Stomach (tissue), 4 donors: ENCODE measurements around the gene BID.

Experiments
- POLR2A ChIP-seq, 4 donors: fragments of 450-650 bp; IDR thresholded peaks; one replicate each; pipeline ENCODE4 v1.6.1; 2016; ENCODE audit warnings: antibody characterized with exemption in 4 of 4, control low read depth in 2 of 4, mild to moderate bottlenecking in 1 of 4, moderate library complexity in 1 of 4
- POLR2AphosphoS5 ChIP-seq, 3 donors: sonication (generic); formaldehyde crosslinking; IDR thresholded peaks; one replicate each; pipeline ENCODE4 v1.6.1; 2016; ENCODE audit warnings: antibody characterized with exemption in 3 of 3
- TF ChIP-seq, protein P1 (sequence below), 7 experiments: fragments of 450-650 bp in 4 of 7; fragments of 200-600 bp in 3 of 7; sonication (generic) in 3 of 7; IDR thresholded peaks; one replicate each; pipeline ENCODE4 v1.5.1; 2016 to 2019; ENCODE audit warnings: antibody characterized with exemption in 7 of 7, control low read depth in 2 of 7, mild to moderate bottlenecking in 1 of 7

DNA sequence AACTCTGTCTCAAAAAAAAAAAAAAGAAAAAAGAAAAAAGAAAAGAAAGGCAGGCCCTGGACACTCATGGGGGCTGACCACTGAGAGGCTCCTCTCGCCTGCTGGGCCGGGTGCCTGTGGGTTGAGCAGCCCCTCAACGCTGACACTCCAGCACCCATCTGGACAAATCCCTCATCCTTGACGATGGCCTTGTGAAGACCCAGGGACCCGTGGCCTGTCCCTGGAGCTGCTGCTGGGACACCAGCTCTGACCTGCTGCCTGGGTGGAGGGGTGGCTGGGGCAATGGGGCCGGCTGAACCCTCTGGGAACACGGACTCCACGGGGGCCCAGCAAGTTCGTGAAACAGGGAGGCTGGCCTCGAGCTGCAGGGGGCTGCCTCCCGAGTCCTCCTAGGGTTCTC lies 10.5 kb upstream of the BID start:
- no peak for TF ChIP-seq POLR2A (IDR thresholded peaks at IDR 0.05)
- TF ChIP-seq, protein P1, sequence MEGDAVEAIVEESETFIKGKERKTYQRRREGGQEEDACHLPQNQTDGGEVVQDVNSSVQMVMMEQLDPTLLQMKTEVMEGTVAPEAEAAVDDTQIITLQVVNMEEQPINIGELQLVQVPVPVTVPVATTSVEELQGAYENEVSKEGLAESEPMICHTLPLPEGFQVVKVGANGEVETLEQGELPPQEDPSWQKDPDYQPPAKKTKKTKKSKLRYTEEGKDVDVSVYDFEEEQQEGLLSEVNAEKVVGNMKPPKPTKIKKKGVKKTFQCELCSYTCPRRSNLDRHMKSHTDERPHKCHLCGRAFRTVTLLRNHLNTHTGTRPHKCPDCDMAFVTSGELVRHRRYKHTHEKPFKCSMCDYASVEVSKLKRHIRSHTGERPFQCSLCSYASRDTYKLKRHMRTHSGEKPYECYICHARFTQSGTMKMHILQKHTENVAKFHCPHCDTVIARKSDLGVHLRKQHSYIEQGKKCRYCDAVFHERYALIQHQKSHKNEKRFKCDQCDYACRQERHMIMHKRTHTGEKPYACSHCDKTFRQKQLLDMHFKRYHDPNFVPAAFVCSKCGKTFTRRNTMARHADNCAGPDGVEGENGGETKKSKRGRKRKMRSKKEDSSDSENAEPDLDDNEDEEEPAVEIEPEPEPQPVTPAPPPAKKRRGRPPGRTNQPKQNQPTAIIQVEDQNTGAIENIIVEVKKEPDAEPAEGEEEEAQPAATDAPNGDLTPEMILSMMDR (IDR thresholded peaks at IDR 0.05): no peak
- TF ChIP-seq POLR2AphosphoS5 (IDR thresholded peaks at IDR 0.05): no peak
